ENCODE data around the gene OR10AD1. TPM values are rescaled to one million over a fixed set of nuclear protein-coding genes. Genes with fewer than 3 reads are reported as not detected.

OR10AD1 gene
- total RNA-seq, 2 experiments from 2014 or later, result not detected

DNA sequence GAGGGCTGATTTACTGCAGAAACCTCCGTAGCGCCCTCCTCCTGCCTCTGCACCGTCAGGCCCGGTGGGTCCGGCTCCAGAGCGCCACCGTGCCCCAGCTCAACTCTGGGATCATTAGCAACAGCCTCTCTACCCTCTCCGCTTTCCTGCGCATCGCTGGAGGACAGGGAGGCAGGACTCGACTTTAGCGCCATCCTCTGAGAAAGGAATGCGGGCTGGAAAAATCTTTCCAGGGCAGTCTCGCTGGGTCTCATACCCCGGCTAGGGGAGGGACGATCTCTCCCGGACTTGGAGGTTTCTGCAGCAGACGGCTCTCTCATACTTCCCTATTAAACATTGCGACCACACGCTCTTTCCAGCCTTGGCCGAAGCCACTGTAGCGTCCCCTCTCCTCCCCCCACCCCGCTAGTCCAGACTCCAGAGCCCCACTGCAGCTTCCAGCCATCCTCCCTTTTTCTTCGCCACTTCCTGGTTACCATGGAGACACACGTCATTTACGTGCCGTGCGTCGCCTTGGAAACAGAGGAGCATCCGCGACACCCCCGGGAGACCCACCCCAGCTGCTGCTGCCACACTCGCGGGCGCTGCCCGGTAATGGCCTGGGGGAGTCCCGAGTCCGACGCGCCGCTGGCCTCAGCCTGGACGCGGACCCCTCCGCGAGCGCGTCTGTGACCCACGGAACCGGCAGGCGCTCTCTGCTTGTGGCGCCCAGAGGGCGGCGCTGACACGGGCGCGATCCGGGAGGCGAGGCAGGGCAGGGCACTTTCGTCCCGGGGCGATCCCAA, 19.8 kb downstream of the OR10AD1 start, which contains the start of gene CCDC184:
TSS of gene CCDC184 (plus strand) at position 554 of the 785 bp plus-strand sequence. CDS start 479 bp downstream, outside the sequence.
- H3K27ac Mint-ChIP-seq, result peak within 1 kb of the TSS; percentile 66

GRCh38 chr12:48182631-48183030, 20.5 kb downstream of the OR10AD1 start:
- no peak for DNase-seq
- H3K9me3 Mint-ChIP-seq, result no peaks in the 10 kb centered on the region
- peaks cover 41% of the 10 kb centered on the region for H3K27me3 Mint-ChIP-seq
- peaks cover 19% of the 10 kb centered on the region for H3K4me1 Mint-ChIP-seq
- no peak overlapping the region for H3K27ac Mint-ChIP-seq
- peak overlapping the region; percentile 93 for H3K4me3 Mint-ChIP-seq
- no peaks in the 10 kb centered on the region for H3K36me3 Mint-ChIP-seq

More for the DNA sequence above, 19.8 kb downstream of the OR10AD1 start, which contains the start of gene CCDC184:
- Mint-ChIP-seq H3K27me3 (peaks cover 41% of the 10 kb centered on the region), H3K4me3 (peak within 1 kb of the TSS; percentile 93), H3K9me3 (no peaks in the 10 kb centered on the region), H3K36me3 (no peaks in the 10 kb centered on the region), H3K4me1 (peaks cover 19% of the 10 kb centered on the region)
- DNase-seq, result peak; percentile 71

GRCh38 chr12:48180857-48181495, 22.1 kb downstream of the OR10AD1 start:
- Mint-ChIP-seq H3K9me3 (no peaks in the 10 kb centered on the region), H3K36me3 (no peaks in the 10 kb centered on the region), H3K27ac (no peak overlapping the region), H3K4me1 (peaks cover 18% of the 10 kb centered on the region), H3K27me3 (peaks cover 45% of the 10 kb centered on the region), H3K4me3 (no peak overlapping the region)
- DNase-seq, result no peak

- no peak for DNase-seq
- H3K9me3 Mint-ChIP-seq, result no peaks in the 10 kb centered on the region
- no peak overlapping the region for H3K27ac Mint-ChIP-seq
- H3K4me1 Mint-ChIP-seq, result peaks cover 20% of the 10 kb centered on the region
- H3K36me3 Mint-ChIP-seq, result no peaks in the 10 kb centered on the region
- H3K27me3 Mint-ChIP-seq, result peaks cover 39% of the 10 kb centered on the region
- no peak overlapping the region for H3K4me3 Mint-ChIP-seq
These were observed 22.7 kb downstream of the OR10AD1 start for GRCh38 chr12:48180424-48180823.

DNA sequence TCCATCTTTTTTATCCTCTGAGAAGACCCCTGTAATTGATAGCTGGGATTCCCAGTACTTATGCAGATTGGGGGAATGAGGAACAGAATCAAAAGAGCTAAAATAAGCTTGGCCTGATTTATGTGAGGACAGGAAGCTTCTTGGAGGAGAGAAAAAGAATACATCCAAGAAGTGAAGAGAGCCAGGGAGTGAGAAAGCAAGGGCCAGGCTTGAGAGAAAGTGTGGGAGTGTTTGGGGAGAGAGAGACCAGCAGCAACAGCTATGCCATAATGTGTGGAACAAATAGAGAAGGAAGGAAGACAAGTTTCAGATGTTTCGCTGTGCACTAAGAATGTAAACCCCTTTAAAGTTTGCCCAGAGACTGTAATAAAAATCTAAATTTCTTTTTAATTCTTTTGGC, 23.6 kb downstream of the OR10AD1 start:
- no peak for DNase-seq
- Mint-ChIP-seq H3K27ac (no peak overlapping the region), H3K9me3 (no peaks in the 10 kb centered on the region), H3K36me3 (no peaks in the 10 kb centered on the region), H3K27me3 (peaks cover 30% of the 10 kb centered on the region), H3K4me3 (no peak overlapping the region), H3K4me1 (peaks cover 18% of the 10 kb centered on the region)

DNA sequence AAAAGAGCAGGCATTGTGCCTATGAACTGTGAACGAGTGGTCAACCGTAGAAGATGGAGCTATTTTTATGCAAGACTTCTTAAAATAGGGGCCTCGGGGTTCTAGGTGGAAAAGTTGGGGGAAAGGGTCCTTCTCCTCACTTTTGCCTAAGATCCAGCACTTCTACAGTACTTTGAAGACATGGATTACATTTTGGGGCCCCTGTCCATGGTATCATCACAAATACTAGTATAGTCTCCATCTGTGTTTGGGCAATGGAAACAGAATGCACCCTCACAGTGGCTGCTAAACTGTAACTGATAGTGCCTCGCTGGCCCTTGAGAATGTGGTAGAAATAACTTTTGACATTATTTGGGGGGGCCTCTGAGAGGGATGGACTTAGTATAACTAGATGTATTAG, 25.1 kb downstream of the OR10AD1 start:
- Mint-ChIP-seq H3K27me3 (peaks cover 24% of the 10 kb centered on the region), H3K4me1 (peaks cover 18% of the 10 kb centered on the region), H3K27ac (no peak overlapping the region), H3K9me3 (no peaks in the 10 kb centered on the region), H3K36me3 (no peaks in the 10 kb centered on the region), H3K4me3 (no peak overlapping the region)
- no peak for DNase-seq

DNA sequence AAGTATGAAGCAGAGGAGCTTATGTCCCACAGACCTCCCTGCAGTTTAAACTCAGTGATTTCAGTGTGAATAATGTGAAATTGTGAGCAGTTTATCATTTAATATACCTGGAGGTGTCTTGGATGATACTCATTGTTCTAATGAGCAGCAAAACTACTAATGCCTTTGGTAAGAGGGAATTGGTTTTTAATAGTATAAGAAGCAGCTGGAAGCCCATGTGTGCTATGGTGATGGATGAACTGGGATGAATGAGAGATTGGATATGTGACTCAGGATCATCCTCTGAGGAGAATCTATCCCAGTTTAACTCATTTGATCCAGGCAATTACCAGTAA, 26.7 kb downstream of the OR10AD1 start:
- no peak for DNase-seq
- no peaks in the 10 kb centered on the region for H3K9me3 Mint-ChIP-seq
- no peak overlapping the region for H3K4me3 Mint-ChIP-seq
- H3K27ac Mint-ChIP-seq, result no peak overlapping the region
- peaks cover 24% of the 10 kb centered on the region for H3K27me3 Mint-ChIP-seq
- H3K4me1 Mint-ChIP-seq, result peaks cover 9% of the 10 kb centered on the region
- H3K36me3 Mint-ChIP-seq, result no peaks in the 10 kb centered on the region

DNA sequence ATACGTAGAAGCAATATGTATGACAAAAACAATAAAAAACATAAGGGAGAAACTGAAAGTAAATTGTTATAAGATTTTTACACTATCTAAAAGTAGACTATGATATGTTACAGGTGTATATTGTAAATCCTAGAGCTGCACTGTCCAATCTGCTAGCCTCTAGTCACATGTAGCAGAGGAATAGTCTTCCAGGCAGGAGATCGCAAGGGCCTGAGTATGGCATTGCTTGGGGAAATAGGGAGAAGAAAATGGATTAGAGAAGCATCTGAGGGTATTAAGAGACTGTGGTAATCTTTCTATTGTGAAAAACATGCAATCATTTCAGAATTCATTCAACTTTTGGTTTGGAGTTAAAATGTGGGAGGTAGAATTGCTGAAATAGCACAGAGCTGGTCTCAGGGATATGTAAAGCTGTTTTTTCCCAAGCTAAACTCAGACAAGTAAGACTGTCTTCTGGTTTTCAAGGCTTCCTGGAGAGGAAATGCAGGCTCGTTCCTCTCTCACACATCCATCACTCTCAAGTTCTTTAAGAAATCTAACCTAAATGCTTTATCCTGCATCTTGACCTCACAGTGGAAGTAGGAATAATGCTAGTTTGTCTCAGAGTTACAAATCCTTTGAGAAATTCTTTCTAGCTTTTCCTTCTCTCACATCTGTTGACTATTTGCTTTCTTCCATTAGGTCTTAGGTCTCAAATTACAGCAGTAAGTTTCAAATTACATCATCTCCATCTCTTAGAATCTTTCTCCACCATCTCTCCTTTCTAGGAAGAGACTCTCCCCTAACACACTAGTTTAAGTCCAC, 27.3 kb downstream of the OR10AD1 start:
- Mint-ChIP-seq H3K27me3 (peaks cover 19% of the 10 kb centered on the region), H3K27ac (no peak overlapping the region), H3K4me3 (no peak overlapping the region), H3K4me1 (peaks cover 9% of the 10 kb centered on the region), H3K9me3 (no peaks in the 10 kb centered on the region), H3K36me3 (no peaks in the 10 kb centered on the region)
- no peak for DNase-seq

DNA sequence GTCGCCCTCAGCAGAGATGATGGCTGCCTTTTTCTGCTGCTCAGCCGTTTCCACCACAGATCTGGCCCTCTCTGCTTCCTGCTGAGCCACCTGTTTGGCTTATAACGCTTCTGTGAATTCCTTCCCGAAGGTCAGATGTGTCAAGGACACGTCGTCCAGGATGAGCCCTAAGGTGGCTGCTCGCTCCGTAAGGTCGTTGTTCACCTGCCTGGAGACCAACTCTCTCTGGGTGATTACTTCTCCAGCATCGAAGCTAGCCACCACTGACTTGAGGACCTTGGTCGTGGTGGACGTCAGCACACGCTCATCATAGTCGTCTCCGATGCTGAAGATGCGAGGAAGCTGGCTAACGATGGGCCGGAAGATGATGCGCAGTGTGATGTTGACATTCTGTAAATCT, 34.1 kb downstream of the OR10AD1 start:
- Mint-ChIP-seq H3K36me3 (no peaks in the 10 kb centered on the region), H3K4me1 (peaks cover 4% of the 10 kb centered on the region), H3K27me3 (peaks cover 8% of the 10 kb centered on the region), H3K27ac (no peak overlapping the region), H3K4me3 (no peak overlapping the region), H3K9me3 (no peaks in the 10 kb centered on the region)
- DNase-seq, result no peak

GRCh38 chr12:48165089-48165981, 37.8 kb downstream of the OR10AD1 start:
- H3K36me3 Mint-ChIP-seq, result no peaks in the 10 kb centered on the region
- DNase-seq, result peak; percentile 26
- H3K4me1 Mint-ChIP-seq, result peaks cover 10% of the 10 kb centered on the region
- H3K27me3 Mint-ChIP-seq, result peaks cover 8% of the 10 kb centered on the region
- no peak overlapping the region for H3K27ac Mint-ChIP-seq
- no peaks in the 10 kb centered on the region for H3K9me3 Mint-ChIP-seq
- no peak overlapping the region for H3K4me3 Mint-ChIP-seq

GRCh38 chr12:48164451-48164850, 38.6 kb downstream of the OR10AD1 start:
- no peaks in the 10 kb centered on the region for H3K36me3 Mint-ChIP-seq
- H3K4me3 Mint-ChIP-seq, result no peak overlapping the region
- no peaks in the 10 kb centered on the region for H3K9me3 Mint-ChIP-seq
- peaks cover 12% of the 10 kb centered on the region for H3K4me1 Mint-ChIP-seq
- no peak for DNase-seq
- no peak overlapping the region for H3K27ac Mint-ChIP-seq
- peaks cover 8% of the 10 kb centered on the region for H3K27me3 Mint-ChIP-seq

DNA sequence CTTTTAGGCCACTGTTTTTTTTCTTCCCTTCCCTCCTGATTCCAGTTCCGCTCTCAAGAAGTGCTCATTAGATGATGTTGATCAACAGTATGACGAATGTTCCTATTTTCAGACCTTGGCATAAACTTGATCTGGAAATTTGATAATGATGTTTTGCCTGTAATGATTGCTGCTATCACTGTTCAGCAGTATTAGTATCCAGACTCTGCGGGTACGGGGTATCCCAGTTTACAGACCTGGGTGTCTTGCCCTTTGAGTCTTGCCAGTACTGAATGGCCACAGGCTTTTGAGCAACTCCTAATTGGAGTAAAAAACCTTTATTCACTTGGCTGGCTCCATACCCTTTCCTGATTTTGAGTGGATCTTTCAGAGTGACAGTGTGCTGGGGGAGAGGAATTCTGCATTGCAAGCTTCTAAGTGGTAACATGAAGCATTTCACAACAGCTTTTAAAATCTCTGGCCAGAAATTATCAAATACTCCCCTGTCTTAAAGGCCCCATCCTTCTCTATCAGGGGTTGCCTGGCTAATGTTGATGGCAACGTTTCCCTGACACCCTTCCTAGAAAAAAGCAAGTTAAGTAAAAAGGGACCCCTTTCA, 39.8 kb downstream of the OR10AD1 start:
- H3K9me3 Mint-ChIP-seq, result no peaks in the 10 kb centered on the region
- H3K4me1 Mint-ChIP-seq, result peaks cover 17% of the 10 kb centered on the region
- no peak for DNase-seq
- peaks cover 8% of the 10 kb centered on the region for H3K27me3 Mint-ChIP-seq
- no peaks in the 10 kb centered on the region for H3K36me3 Mint-ChIP-seq
- H3K27ac Mint-ChIP-seq, result no peak overlapping the region
- H3K4me3 Mint-ChIP-seq, result no peak overlapping the region

DNA sequence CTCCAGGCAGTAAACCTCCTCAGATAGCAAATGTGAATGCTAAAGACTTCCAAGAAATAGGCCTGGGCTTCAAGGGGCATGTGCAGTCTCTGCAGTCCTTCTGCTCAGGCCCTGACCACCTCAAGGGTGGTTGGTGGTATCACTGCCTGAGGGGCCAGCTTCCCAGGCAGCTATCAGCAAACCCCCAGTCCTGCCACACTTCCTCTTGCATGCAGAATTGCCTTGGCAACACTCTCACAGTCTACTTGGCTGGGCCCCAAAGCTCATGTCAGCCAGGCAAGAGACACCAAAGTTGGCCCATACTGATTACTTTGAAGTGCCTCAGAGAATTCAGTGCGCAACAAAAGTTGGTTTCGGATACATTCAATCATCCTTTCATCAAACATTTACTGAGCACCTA, 42.3 kb downstream of the OR10AD1 start:
- peaks cover 31% of the 10 kb centered on the region for H3K4me1 Mint-ChIP-seq
- H3K36me3 Mint-ChIP-seq, result no peaks in the 10 kb centered on the region
- peaks cover 3% of the 10 kb centered on the region for H3K27me3 Mint-ChIP-seq
- no peak overlapping the region for H3K4me3 Mint-ChIP-seq
- H3K27ac Mint-ChIP-seq, result no peak overlapping the region
- no peak for DNase-seq
- H3K9me3 Mint-ChIP-seq, result no peaks in the 10 kb centered on the region

DNA sequence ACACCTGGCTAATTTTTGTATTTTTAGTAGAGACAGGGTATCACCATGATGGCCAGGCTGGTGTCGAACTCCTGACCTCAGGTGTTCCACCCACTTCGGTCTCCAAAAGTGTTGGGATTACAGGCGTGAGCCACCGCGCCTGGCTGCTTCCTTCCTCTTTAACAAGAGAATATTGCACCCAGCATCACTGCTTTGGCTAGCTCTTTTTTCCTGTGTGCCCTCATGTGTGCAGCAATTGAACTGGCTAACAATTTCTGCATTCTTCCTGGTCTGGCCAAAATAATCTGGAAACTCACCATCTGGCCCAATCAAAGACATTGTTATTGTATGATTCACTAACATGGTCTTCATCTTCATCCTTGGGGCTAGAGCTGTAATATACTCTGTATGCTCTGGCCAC, 43.0 kb downstream of the OR10AD1 start:
- H3K27ac Mint-ChIP-seq, result no peak overlapping the region
- H3K27me3 Mint-ChIP-seq, result no peaks in the 10 kb centered on the region
- no peaks in the 10 kb centered on the region for H3K9me3 Mint-ChIP-seq
- H3K4me3 Mint-ChIP-seq, result no peak overlapping the region
- peaks cover 30% of the 10 kb centered on the region for H3K4me1 Mint-ChIP-seq
- no peak for DNase-seq
- no peaks in the 10 kb centered on the region for H3K36me3 Mint-ChIP-seq
